ENCODE measurements around the gene ISG15.

DNA sequence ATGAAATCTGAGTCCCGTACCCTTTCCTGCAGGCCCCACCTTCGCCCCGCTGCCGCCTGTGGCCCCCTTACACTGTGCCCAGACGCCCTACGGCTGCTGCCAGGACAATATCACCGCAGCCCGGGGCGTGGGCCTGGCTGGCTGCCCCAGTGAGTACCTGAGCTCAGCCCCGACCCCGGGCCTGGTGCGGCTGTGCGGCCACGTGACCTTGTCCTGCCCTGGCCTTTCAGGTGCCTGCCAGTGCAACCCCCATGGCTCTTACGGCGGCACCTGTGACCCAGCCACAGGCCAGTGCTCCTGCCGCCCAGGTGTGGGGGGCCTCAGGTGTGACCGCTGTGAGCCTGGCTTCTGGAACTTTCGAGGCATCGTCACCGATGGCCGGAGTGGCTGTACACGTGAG lies 31.8 kb downstream of the ISG15 start:
- TF ChIP-seq EP300 (IDR thresholded peaks at IDR 0.05; ENCODE audit: low read depth) (no peak), POLR2A (IDR thresholded peaks at IDR 0.05) (no peak), POLR2AphosphoS5 (IDR thresholded peaks at IDR 0.05) (no peak)
- TF ChIP-seq, protein P1, sequence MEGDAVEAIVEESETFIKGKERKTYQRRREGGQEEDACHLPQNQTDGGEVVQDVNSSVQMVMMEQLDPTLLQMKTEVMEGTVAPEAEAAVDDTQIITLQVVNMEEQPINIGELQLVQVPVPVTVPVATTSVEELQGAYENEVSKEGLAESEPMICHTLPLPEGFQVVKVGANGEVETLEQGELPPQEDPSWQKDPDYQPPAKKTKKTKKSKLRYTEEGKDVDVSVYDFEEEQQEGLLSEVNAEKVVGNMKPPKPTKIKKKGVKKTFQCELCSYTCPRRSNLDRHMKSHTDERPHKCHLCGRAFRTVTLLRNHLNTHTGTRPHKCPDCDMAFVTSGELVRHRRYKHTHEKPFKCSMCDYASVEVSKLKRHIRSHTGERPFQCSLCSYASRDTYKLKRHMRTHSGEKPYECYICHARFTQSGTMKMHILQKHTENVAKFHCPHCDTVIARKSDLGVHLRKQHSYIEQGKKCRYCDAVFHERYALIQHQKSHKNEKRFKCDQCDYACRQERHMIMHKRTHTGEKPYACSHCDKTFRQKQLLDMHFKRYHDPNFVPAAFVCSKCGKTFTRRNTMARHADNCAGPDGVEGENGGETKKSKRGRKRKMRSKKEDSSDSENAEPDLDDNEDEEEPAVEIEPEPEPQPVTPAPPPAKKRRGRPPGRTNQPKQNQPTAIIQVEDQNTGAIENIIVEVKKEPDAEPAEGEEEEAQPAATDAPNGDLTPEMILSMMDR (IDR thresholded peaks at IDR 0.05): no peak
